Measurements from ENCODE around the gene SCD5.

DNA sequence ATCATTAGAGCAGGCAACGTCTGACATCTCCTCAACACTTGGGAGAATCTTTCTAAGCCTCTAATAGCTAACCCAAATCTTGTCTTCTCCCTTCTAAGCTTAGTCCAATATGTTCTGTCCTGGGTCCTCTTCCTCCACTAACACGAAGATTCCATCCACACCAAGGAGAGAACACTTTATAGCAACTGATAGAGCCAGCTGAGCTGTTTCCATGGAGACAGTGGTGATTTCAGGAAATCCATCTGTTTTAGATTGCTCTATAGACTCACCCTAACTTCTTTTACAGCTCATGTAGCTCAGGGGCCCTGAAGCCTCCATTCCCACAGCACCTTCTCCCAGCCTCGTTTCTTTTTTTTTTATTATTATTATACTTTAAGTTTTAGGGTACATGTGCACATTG lies 37.4 kb downstream of the SCD5 start:
- TF ChIP-seq POLR2A (IDR thresholded peaks at IDR 0.05) = no peak
- TF ChIP-seq POLR2AphosphoS5 (IDR thresholded peaks at IDR 0.05) = no peak
- TF ChIP-seq, protein P1, sequence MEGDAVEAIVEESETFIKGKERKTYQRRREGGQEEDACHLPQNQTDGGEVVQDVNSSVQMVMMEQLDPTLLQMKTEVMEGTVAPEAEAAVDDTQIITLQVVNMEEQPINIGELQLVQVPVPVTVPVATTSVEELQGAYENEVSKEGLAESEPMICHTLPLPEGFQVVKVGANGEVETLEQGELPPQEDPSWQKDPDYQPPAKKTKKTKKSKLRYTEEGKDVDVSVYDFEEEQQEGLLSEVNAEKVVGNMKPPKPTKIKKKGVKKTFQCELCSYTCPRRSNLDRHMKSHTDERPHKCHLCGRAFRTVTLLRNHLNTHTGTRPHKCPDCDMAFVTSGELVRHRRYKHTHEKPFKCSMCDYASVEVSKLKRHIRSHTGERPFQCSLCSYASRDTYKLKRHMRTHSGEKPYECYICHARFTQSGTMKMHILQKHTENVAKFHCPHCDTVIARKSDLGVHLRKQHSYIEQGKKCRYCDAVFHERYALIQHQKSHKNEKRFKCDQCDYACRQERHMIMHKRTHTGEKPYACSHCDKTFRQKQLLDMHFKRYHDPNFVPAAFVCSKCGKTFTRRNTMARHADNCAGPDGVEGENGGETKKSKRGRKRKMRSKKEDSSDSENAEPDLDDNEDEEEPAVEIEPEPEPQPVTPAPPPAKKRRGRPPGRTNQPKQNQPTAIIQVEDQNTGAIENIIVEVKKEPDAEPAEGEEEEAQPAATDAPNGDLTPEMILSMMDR (IDR thresholded peaks at IDR 0.05) = no peak
- TF ChIP-seq EP300 (IDR thresholded peaks at IDR 0.05) = no peak

Data from upper lobe of left lung (tissue), 4 donors.